ENCODE measurements around the gene KRTAP10-5. TPM values are rescaled to one million over a fixed set of nuclear protein-coding genes. Genes with fewer than 3 reads are reported as not detected.

The KRTAP10-5 gene
- total RNA-seq, 3 donors from 2014 or later: not detected

DNA sequence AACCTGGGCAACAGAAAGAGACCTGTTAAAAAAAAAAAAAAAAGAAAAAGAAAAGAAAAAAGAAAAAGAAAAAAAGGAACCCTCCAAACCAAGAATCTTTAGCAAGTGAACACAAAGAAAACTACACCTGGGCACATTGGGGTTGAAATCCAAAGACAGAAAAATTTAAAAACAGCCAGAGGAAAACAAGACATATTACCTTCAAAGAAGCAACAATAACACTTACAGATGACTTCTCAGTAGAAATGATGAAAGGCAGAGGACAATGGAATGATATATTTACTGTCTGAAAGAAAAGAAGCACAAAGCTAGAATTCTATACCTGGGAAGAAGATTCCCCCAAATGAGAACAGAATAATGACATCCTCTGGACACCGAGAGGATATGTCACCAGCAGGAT, 37.7 kb downstream of the KRTAP10-5 start:
- TF ChIP-seq, protein P1, sequence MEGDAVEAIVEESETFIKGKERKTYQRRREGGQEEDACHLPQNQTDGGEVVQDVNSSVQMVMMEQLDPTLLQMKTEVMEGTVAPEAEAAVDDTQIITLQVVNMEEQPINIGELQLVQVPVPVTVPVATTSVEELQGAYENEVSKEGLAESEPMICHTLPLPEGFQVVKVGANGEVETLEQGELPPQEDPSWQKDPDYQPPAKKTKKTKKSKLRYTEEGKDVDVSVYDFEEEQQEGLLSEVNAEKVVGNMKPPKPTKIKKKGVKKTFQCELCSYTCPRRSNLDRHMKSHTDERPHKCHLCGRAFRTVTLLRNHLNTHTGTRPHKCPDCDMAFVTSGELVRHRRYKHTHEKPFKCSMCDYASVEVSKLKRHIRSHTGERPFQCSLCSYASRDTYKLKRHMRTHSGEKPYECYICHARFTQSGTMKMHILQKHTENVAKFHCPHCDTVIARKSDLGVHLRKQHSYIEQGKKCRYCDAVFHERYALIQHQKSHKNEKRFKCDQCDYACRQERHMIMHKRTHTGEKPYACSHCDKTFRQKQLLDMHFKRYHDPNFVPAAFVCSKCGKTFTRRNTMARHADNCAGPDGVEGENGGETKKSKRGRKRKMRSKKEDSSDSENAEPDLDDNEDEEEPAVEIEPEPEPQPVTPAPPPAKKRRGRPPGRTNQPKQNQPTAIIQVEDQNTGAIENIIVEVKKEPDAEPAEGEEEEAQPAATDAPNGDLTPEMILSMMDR (IDR thresholded peaks at IDR 0.05): no peak
- no peaks in the 10 kb centered on the region for H3K36me3 ChIP-seq (ENCODE audit: low read depth)
- no peak overlapping the region for H3K4me3 ChIP-seq
- DNase-seq (no peak), ATAC-seq (no peak)
- peaks cover 12% of the 10 kb centered on the region for H3K9me3 ChIP-seq
- intact Hi-C loops (cut with DNase I, micrococcal nuclease): no loop called here
- no peaks in the 10 kb centered on the region for H3K4me1 ChIP-seq (ENCODE audit: low read depth)

- H3K4me1 ChIP-seq (ENCODE audit: low read depth): no peaks in the 10 kb centered on the region
- DNase-seq (no peak), ATAC-seq (no peak)
- no peaks in the 10 kb centered on the region for H3K36me3 ChIP-seq (ENCODE audit: low read depth)
- TF ChIP-seq, protein P1 (IDR thresholded peaks at IDR 0.05): no peak
- no peak overlapping the region for H3K4me3 ChIP-seq
- intact Hi-C loops (cut with DNase I, micrococcal nuclease): no loop called here
- peaks cover 12% of the 10 kb centered on the region for H3K9me3 ChIP-seq
These were observed 39.6 kb downstream of the KRTAP10-5 start for GRCh38 chr21:44540741-44541288.

GRCh38 chr21:44539991-44540666, 40.3 kb downstream of the KRTAP10-5 start, which contains the start of gene KRTAP10-1:
Gene KRTAP10-1 (minus strand): TSS chr21:44540195. CDS start chr21:44540150, 45 bp downstream.
- DNase-seq (no peak), ATAC-seq (no peak)
- intact Hi-C loops (cut with DNase I, micrococcal nuclease): no loop called here

DNA sequence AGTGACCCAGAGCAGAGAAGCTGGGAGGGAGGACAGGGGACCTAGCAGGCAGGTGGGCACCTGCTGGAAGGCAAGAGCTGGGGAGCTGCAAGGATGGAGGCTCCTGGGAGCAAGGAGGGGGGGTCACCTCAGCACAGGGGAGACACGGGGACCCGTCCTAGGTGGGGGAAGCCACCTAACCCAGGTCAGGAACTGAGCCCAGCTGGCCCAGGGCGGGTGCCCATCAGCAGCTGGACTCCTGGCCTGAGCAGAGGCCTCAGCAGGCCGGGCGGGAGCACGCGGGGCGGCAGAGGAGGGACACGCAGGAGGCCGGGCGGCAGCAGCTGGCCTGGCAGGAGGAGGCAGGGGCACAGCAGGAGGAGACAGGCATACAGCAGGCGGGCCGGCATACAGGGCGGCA, 41.4 kb downstream of the KRTAP10-5 start:
- no peak overlapping the region for H3K4me3 ChIP-seq
- no peaks in the 10 kb centered on the region for H3K36me3 ChIP-seq (ENCODE audit: low read depth)
- no peaks in the 10 kb centered on the region for H3K4me1 ChIP-seq (ENCODE audit: low read depth)
- ATAC-seq (no peak), DNase-seq (no peak)
- peaks cover 12% of the 10 kb centered on the region for H3K9me3 ChIP-seq
- intact Hi-C loops (cut with DNase I, micrococcal nuclease): no loop called here
- TF ChIP-seq, protein P1 (IDR thresholded peaks at IDR 0.05): no peak

More at GRCh38 chr21:44539991-44540666, 40.3 kb downstream of the KRTAP10-5 start, which contains the start of gene KRTAP10-1:
- Histone ChIP-seq H3K4me3 (no peak within 1 kb of the TSS), H3K4me1 (ENCODE audit: low read depth) (no peaks in the 10 kb centered on the region), H3K36me3 (ENCODE audit: low read depth) (no peaks in the 10 kb centered on the region), H3K9me3 (peaks cover 12% of the 10 kb centered on the region)
- TF ChIP-seq, protein P1 (IDR thresholded peaks at IDR 0.05): no peak

- H3K4me1 ChIP-seq (ENCODE audit: low read depth): no peaks in the 10 kb centered on the region
- DNase-seq (peak in 1 of 3 donors; percentile 44), ATAC-seq (no peak)
- intact Hi-C loops (cut with DNase I, micrococcal nuclease): no loop called here
- H3K9me3 ChIP-seq: peaks cover 12% of the 10 kb centered on the region
- TF ChIP-seq, protein P1 (IDR thresholded peaks at IDR 0.05): no peak
- H3K36me3 ChIP-seq (ENCODE audit: low read depth): no peaks in the 10 kb centered on the region
- H3K4me3 ChIP-seq: no peak overlapping the region
These were observed 42.2 kb downstream of the KRTAP10-5 start for GRCh38 chr21:44537930-44538911.

Measured in mucosa of descending colon (tissue), 3 donors.